GM21515 (cell line): ENCODE data around the gene CFAP410.
"Not testable (repeated sequence)": the region's sequence is repeated elsewhere in the genome, so short reads cannot be mapped to it uniquely, and the experiment has no call there.

ENCODE experiments used
- ATAC-seq: cut with Tn5 transposase; IDR thresholded peaks from one replicate; pipeline ENCODE4 v1.9.1; 2021; ENCODE audit not compliant: unreplicated experiment

CFAP410 gene

DNA sequence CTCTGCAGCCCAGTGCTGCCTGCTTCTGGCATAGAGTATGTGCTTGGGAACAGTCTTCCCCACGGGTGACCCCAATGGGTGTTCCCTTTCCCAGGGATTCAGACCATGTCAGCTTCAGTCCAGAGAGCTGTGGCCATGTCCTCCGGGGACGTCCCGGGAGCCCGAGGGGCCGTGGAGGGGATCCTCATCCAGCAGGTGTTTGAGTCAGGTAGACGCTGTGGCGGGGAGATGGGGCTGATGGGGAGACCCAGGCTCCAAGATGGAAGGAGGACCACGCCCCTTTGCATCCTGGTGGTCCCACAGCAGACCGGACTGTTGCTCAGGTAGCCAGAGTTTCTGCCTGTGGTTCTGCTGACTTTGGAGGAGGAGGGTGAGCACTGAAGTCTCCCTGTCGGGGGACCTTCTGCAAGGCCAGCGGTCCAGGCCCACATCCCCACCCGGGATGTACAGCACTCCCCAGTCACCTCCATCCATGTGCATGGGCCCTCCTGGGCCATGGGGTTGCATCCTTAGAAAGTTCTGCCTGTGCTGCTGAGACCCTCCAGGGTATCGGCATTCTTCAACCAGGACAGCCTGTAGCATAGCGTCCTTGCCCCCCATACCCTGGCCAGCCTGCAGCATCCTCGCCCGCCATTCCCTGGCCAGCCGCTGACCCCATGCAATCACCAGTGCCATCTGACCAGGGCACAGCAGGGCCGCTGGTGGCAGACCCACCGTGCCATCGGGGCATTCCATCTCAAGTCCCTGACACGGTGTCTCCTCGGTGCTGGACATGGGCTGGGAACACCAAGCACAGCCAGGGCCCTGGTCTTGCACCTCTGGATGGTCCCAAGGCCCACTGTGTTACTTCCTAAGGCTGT lies 50.7 kb downstream of the CFAP410 start:
- no peak for ATAC-seq

DNA sequence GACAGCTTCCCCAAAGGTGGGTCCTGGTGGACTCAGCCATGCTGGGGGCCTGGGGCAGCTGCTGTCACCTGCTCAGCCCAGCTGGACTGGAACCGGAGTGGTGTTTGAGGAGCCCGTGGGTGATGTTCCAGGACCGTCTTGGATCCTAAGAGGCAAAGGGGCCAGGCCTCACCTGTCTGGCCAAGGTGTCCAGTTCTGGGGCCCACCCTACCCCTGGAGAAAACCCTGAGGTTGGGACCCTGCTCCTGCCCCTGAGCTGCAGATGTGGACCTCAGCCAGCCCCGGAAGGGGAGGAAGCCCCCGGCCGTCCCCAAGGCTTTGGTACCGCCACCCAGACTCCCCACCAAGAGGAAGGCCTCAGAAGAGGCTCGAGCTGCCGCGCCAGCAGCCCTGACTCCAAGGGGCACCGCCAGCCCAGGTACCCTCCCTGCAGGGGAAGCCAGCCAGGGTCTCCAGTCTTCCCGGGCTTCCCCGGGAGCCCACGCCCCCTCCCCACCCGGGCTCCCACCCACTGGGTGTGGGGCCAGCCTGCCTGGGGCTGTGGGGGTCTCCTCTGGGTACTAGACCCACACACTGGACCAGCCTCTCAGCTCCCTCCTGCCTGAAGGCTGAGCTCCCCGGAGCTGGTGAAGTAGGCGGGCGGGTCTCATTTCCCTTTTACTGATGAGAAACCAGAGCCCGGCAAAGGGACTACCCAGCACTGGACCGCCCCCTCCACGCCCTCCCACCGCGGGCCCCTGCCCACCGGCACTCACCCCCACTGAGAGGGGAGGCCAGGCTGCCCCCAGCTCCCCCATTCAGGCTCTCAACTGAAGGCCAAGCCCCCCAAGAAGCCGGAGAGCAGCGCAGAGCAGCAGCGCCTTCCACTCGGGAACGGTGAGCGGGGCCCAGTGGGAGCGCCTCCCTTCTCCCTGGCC lies 52.2 kb downstream of the CFAP410 start:
- ATAC-seq: no peak

DNA sequence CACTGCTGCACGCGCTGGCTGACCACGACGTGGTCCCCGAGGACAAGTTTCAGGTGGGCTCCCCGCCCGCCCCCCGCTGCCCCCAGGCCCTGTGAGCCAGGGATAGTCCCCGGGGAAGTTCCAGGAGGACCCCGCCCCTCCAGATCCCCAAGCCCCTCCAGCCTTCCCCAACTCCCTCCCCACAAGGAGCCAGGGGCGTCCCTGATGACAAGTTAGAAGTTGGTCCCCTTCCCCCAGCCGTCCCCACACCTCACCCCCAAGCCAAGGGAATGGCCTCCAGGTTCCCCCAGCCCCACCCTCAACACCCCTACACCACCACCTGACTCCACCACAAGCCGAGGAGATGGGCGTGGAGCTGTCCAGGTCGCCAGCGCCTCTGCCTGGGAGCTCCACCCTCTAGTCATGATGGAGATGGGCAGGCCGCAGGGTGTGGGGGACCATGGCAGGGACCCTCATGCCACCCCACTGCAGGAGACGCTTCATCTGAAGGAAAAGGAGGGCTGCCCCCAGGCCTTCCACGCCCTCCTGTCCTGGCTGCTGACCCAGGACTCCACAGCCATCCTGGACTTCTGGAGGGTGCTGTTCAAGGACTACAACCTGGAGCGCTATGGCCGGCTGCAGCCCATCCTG lies 53.0 kb downstream of the CFAP410 start:
- no peak for ATAC-seq

DNA sequence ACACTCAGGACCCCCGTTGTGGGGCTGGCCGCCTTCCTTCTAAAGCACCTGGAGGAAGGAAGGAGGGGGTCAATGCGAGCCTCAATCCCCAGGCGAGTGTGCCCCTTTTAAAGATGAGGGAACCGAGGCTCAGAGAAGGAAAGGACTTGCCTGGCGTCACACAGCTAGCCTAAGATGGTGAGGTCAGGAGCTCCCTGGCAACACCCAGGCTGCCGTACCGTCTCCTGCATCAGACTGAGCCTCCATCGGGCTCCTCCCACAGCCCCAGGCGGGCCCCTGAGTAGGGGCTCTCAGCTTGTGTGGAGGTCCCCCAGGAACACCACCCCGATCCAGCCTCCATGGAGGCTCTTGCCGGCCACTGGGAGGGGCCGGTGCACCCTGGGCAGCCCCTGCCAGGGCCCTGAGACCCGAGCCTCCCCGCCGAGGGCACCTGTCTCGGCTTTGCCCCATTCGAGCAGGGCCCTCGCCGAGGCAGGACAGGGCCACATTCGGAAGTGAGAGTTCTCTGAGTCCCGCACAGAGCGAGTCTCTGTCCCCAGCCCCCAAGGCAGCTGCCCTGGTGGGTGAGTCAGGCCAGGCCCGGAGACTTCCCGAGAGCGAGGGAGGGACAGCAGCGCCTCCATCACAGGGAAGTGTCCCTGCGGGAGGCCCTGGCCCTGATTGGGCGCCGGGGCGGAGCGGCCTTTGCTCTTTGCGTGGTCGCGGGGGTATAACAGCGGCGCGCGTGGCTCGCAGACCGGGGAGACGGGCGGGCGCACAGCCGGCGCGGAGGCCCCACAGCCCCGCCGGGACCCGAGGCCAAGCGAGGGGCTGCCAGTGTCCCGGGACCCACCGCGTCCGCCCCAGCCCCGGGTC lies 53.8 kb downstream of the CFAP410 start, which contains the start of gene AIRE:
TSS of gene AIRE (plus strand) at position 739 of the 855 bp plus-strand sequence. CDS start 131 bp downstream, outside the sequence.
- ATAC-seq: no peak

DNA sequence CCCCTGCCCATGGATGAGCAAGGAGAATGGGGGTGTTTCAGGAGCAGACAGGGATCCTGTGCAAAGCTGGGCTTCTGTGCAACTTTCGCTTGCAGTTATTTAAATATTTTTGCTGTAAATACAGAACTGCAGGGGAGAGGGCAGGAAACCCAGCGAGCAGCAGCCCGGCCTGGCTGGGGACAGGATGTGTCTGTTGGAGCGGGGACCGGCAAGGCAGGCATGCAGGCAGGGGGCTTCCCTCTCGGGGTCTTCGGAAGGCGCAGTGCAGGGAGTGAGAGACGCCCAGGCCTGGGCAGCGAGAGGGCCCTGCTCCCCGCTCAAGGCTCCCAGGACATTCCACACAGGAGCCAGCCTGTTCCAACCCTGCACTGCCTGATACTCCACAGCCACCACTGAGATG lies 55.2 kb downstream of the CFAP410 start:
- no peak for ATAC-seq

DNA sequence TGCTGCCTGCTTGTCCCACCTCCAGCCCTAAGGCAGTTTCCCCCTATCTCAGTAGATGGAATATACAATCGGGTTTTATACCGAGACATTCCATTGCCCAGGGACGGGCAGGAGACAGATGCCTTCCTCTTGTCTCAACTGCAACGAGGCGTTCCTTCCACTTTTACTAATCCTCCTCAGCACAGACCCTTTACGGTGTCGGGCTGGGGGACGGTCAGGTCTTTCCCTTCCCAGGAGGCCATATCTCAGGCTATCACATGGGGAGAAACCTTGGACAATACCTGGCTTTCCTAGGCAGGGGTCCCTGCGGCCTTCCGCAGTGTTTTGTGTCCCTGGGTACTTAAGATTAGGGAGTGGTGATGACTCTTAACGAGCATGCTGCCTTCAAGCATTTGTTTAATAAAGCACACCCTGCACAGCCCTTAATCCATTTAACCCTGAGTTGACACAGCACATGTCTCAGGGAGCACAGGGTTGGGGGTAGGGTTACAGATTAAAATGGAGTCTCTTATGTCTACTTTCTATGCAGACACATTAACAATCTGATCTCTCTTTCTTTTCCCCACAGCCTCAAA lies 55.9 kb downstream of the CFAP410 start:
- not testable (repeated sequence) for ATAC-seq

DNA sequence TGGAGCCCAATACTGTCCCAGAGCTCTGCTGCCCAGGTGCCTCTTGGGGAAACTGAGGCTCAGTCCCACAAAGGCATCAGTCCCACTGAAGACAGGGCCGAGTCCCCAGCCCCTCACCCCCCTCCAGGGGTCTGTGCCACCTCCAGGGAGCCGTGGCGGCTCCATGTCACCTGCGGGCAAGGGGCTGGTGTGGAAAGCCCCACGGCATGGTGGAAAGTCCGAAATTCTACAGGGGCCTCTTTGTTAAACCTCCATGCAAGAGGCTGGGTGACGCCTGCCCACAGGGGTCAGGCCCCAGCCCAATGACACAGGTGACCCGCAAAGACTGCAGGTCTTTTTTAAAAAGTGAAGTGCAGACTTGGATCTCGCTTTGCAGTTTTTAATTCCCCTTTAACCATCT lies 56.8 kb downstream of the CFAP410 start:
- ATAC-seq: no peak

DNA sequence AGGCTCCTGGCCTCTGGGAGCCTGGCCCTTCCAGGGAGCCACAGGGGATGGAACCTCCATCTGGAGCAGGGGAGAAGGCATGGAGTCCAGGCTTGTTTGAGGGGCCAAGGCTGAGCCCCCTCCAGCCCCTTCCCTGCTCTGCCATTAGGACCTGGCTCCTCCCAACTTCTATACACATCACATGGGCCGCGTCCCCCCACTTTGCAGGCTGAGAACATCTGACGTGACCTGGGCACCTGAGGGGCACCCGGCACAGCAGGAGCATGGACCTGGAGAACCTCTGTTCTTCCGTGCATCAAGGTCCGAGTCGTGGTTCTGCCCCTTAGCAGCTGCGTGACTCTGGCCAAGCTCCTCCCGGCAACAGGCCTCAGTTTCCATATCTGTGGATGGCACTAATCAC lies 57.4 kb downstream of the CFAP410 start:
- ATAC-seq: no peak

DNA sequence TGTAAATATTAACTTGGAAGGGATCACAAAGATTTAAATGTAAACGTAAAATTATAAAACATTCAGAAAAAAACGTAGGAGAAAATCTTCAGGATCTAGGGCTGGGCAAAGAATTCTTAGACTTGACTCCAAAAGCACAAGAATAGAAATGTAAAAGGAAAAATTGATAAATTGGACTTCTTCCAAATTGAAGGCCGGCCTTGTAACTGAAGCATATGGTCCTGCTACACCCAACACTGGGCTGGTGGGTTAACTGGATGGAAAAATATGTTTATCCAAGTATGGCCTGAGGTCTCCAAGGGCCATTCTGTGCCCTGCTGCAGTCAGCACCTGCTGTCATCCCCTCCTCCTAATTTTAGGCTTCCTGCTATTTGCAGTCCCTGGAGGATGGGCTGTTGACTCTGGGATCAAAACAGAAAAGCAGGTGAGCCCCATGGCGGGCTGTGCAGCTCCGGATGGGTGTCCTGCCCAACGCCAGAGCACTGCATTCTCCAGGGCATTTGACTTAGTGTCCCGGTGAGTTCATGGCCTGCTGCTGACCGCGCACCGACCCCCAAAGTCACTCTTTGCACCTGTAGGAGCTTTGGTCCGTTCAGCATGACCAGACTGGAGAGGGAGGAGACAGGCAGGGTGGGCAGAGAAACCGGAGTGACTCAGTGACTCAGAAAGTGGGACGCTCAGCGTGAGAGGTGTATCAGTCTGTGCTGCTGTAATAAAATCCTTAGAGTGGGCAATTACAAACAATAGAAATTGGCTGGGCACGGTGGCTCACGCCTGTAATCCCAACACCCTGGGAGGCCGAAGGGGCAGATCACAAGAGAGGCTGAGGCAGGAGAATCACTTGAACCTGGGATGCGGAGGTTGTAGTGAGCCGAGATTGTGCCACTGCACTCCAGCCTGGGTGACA lies 59.6 kb downstream of the CFAP410 start:
- no peak for ATAC-seq
